ENCODE measurements around the gene BST2. TPM values are rescaled to one million over a fixed set of nuclear protein-coding genes. Genes with fewer than 3 reads are reported as not detected.
A peak's percentile ranks its signal among the peaks of the same experiment; 100 is the strongest.

The BST2 gene
- total RNA-seq, 5 donors from 2014 or later (not counting 1 experiment from before 2014, with no cell fraction given) = 43.9 to 62.0 (median 52.2) TPM

DNA sequence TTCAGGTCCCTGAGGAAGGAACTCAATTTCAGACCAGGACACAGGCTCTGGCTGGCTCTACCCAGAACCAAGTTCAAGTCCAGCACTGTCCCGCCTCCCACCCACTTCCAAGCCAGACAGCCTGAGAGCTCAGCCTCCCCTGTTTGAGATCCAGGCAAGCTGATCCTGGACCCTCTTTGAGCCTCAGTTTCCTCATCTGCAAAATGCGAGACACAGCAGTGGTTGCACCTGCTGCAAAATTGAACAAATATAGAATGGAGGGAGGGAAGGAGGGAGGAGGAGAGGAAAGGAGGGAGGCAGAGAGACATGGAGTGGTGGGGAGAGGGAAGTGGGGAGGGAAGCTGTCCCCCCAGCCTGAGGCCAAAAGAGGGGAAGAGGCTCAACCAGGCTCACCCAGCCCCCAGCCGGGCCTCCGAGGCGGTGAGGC is 42.3 kb upstream of the BST2 start:
- Mint-ChIP-seq H3K36me3 (no peaks in the 10 kb centered on the region), H3K9me3 (no peaks in the 10 kb centered on the region), H3K4me1 (peaks cover 10 to 22% (median 13%) of the 10 kb centered on the region in 3 donors), H3K27me3 (peaks cover 4 to 14% of the 10 kb centered on the region in 2 donors), H3K27ac (no peak overlapping the region), H3K4me3 (peak overlapping the region; percentile 25 to 62 (median 42))
- no peak overlapping the region for H3K4me3 ChIP-seq (ENCODE audit: control insufficient read depth in 1 of 2, extremely low read depth in 1 of 2, low read length in 1 of 2)
- H3K9me3 ChIP-seq = no peaks in the 10 kb centered on the region
- ATAC-seq (replicated peaks in 1 of 4) (no peak), DNase-seq (no peak)
- 38% methylated on average over 5 of the region's 5 CpGs for WGBS (ENCODE audit: insufficient coverage)
- CTCF ChIA-PET = no interaction called here
- H3K27ac ChIP-seq (ENCODE audit: low read length) = no peak overlapping the region
- no peaks in the 10 kb centered on the region for H3K36me3 ChIP-seq (ENCODE audit: control insufficient read depth in 2 of 2, extremely low read depth in 1 of 2, insufficient read depth in 1 of 2, low read length in 1 of 2)
- H3K4me1 ChIP-seq (ENCODE audit: control insufficient read depth in 1 of 2, extremely low read depth in 1 of 2, insufficient read depth in 2 of 2, low read length in 2 of 2) = peaks cover 0 to 14% of the 10 kb centered on the region in 2 experiments
- POLR2A ChIA-PET = interaction anchor here in 1 of 2 donors (0.6 kb wide), 1 partner anchor 10 kb away, joined by 7 read pairs; no protein-coding TSS in a partner anchor
- peaks cover 4 to 34% of the 10 kb centered on the region in 2 experiments for H3K27me3 ChIP-seq (replicated peaks in 1 of 2; ENCODE audit: control insufficient read depth in 2 of 2, extremely low read depth in 1 of 2, insufficient read depth in 2 of 2, low read length in 1 of 2)

DNA sequence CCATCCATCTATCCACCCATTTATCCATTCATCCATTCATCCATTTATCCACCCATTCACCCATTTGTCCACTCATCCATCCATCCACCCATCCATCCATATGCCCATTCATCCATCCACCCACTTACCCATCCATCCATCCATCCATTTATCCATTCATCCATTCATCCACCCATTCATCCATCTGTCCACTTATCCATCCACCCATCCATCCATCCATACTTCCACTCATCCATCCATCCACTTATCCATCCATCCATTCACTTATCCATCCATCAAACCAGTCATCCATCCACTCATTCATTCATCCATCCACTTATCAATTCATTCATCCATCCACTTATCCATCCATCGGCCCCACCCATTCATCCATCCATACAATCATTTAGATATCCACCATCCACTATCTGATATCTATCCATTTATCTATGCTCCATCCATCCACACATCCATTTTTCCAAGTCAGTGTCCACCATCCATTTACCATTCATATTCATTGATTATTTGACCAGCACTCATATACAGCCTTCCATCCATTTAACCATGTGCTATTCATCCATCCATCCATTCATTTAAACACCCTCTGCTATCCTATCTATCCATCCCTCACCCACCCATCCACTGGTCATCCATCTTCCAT is 40.2 kb upstream of the BST2 start:
- CTCF ChIA-PET = interaction anchor here in 1 of 2 donors (0.5 kb wide), 1 partner anchor 13 kb away, joined by 4 read pairs; no protein-coding TSS in a partner anchor
- DNase-seq (no peak), ATAC-seq (replicated peaks in 1 of 4) (no peak)
- H3K4me1 ChIP-seq (ENCODE audit: control insufficient read depth in 1 of 2, extremely low read depth in 1 of 2, insufficient read depth in 2 of 2, low read length in 2 of 2) = peaks cover 0 to 13% of the 10 kb centered on the region in 2 experiments
- Mint-ChIP-seq H3K36me3 (no peaks in the 10 kb centered on the region), H3K9me3 (no peaks in the 10 kb centered on the region), H3K4me1 (peaks cover 9 to 16% (median 10%) of the 10 kb centered on the region in 3 donors), H3K27ac (no peak overlapping the region), H3K4me3 (no peak overlapping the region), H3K27me3 (peaks cover 4 to 13% of the 10 kb centered on the region in 2 donors)
- POLR2A ChIA-PET = interaction anchor here in 1 of 2 donors (0.5 kb wide), 1 partner anchor 244 kb away, joined by 5 read pairs; no protein-coding TSS in a partner anchor
- no peak overlapping the region for H3K27ac ChIP-seq (ENCODE audit: low read length)
- H3K27me3 ChIP-seq (replicated peaks in 1 of 2; ENCODE audit: control insufficient read depth in 2 of 2, extremely low read depth in 1 of 2, insufficient read depth in 2 of 2, low read length in 1 of 2) = peaks cover 4 to 26% of the 10 kb centered on the region in 2 experiments
- 100% methylated on average over 1 of the region's 1 CpG for WGBS (ENCODE audit: insufficient coverage)
- no peaks in the 10 kb centered on the region for H3K9me3 ChIP-seq
- no peaks in the 10 kb centered on the region for H3K36me3 ChIP-seq (ENCODE audit: control insufficient read depth in 2 of 2, extremely low read depth in 1 of 2, insufficient read depth in 1 of 2, low read length in 1 of 2)
- no peak overlapping the region for H3K4me3 ChIP-seq (ENCODE audit: control insufficient read depth in 1 of 2, extremely low read depth in 1 of 2, low read length in 1 of 2)

DNA sequence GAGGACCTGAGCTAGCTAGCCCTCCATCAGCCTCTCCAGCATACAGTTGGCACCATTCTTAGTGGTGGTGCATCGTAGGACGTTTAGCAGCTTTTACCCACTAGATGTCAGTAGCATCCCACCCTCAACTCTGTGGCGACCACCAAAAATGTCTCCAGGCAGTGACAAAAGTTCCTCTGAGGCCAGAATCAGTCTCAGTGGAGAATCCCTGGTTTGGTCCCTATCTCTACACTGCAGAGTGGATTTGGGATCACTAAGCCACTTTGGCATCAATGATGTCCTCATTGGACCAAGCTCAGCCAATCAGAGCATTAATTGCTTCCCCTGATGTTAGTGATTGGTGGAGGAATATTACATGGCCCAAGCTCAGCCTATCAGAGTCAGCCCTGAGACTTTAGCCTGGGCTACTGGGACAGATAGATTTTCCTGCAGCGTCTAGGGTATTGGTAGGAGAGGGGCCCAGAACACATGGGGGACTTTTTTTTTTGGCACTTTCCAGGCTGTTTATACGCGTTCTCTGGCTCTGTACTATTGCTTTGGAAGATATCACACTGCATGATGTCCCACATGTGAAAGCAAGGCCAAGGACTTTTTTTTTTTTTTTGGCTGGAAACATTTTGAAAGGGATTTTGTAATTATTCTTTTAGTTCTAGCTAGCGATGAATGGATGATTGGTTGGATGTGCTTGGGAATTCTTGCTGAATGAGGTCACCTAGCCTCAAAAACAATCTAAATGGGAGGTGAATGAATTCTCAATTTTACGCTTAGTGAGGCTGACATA is 36.0 kb upstream of the BST2 start:
- Histone ChIP-seq H3K4me1 (ENCODE audit: control insufficient read depth in 1 of 2, extremely low read depth in 1 of 2, insufficient read depth in 2 of 2, low read length in 2 of 2) (no peaks in the 10 kb centered on the region), H3K27me3 (replicated peaks in 1 of 2; ENCODE audit: control insufficient read depth in 2 of 2, extremely low read depth in 1 of 2, insufficient read depth in 2 of 2, low read length in 1 of 2) (peaks cover 0 to 6% of the 10 kb centered on the region in 2 experiments), H3K27ac (ENCODE audit: low read length) (no peak overlapping the region), H3K36me3 (ENCODE audit: control insufficient read depth in 2 of 2, extremely low read depth in 1 of 2, insufficient read depth in 1 of 2, low read length in 1 of 2) (peaks cover 0 to 2% of the 10 kb centered on the region in 2 donors), H3K9me3 (no peaks in the 10 kb centered on the region), H3K4me3 (ENCODE audit: control insufficient read depth in 1 of 2, extremely low read depth in 1 of 2, low read length in 1 of 2) (no peak overlapping the region)
- H3K27ac Mint-ChIP-seq = no peak overlapping the region
- ChIA-PET POLR2A (interaction anchor here (0.6 kb wide), 4 partner anchors 58 to 1390 kb away, joined by 3 to 7 read pairs (median 5); partner anchors contain the start of gene SLC5A5 (in 1 of the 2)), CTCF (interaction anchor here (0.6 to 0.7 kb wide), 4 partner anchors 22 to 650 kb away, joined by 3 to 7 read pairs (median 4); no protein-coding TSS in a partner anchor)
- no peaks in the 10 kb centered on the region for H3K27me3 Mint-ChIP-seq
- H3K9me3 Mint-ChIP-seq = no peaks in the 10 kb centered on the region
- H3K36me3 Mint-ChIP-seq = no peaks in the 10 kb centered on the region
- no peak overlapping the region for H3K4me3 Mint-ChIP-seq
- no peaks in the 10 kb centered on the region for H3K4me1 Mint-ChIP-seq
- DNase-seq (peak in 4 of 35 experiments; percentile 8 to 57 (median 26)), ATAC-seq (replicated peaks in 1 of 4) (peak in 2 of 4 experiments; percentile 52 to 57)
- WGBS (ENCODE audit: insufficient coverage) = 85% methylated on average over 3 of the region's 8 CpGs

DNA sequence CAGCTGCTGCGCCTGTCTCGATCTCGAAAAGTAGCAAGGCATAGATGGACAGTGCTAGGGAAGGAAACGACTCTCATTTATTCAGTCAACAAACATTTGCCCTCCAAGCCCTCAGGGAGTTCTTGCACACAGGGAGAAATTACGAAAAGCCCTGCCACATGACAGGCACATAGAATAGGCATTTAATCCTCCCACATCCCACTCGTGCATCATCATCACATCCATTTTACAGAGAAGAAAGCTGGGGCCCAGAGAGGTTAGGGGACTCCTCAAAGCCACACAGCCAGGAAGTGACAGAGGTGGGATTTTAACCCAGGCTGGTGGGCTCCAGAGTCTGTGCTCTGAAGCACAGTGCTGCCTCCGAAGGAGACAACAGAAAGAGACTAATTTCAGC is 31.4 kb upstream of the BST2 start:
- H3K4me1 Mint-ChIP-seq = no peaks in the 10 kb centered on the region
- Histone ChIP-seq H3K4me1 (ENCODE audit: control insufficient read depth in 1 of 2, extremely low read depth in 1 of 2, insufficient read depth in 2 of 2, low read length in 2 of 2) (no peaks in the 10 kb centered on the region), H3K4me3 (ENCODE audit: control insufficient read depth in 1 of 2, extremely low read depth in 1 of 2, low read length in 1 of 2) (no peak overlapping the region), H3K27me3 (replicated peaks in 1 of 2; ENCODE audit: control insufficient read depth in 2 of 2, extremely low read depth in 1 of 2, insufficient read depth in 2 of 2, low read length in 1 of 2) (peaks cover 0 to 6% of the 10 kb centered on the region in 2 experiments), H3K9me3 (no peaks in the 10 kb centered on the region), H3K36me3 (ENCODE audit: control insufficient read depth in 2 of 2, extremely low read depth in 1 of 2, insufficient read depth in 1 of 2, low read length in 1 of 2) (peaks cover 0 to 4% of the 10 kb centered on the region in 2 donors), H3K27ac (ENCODE audit: low read length) (no peak overlapping the region)
- no peak overlapping the region for H3K27ac Mint-ChIP-seq
- ATAC-seq (replicated peaks in 1 of 4) (no peak), DNase-seq (no peak)
- H3K36me3 Mint-ChIP-seq = peaks cover 3% of the 10 kb centered on the region
- H3K27me3 Mint-ChIP-seq = no peaks in the 10 kb centered on the region
- H3K9me3 Mint-ChIP-seq = no peaks in the 10 kb centered on the region
- CTCF ChIA-PET = no interaction called here
- POLR2A ChIA-PET = no interaction called here
- 74% methylated on average over 6 of the region's 7 CpGs for WGBS (ENCODE audit: insufficient coverage)
- H3K4me3 Mint-ChIP-seq = no peak overlapping the region

DNA sequence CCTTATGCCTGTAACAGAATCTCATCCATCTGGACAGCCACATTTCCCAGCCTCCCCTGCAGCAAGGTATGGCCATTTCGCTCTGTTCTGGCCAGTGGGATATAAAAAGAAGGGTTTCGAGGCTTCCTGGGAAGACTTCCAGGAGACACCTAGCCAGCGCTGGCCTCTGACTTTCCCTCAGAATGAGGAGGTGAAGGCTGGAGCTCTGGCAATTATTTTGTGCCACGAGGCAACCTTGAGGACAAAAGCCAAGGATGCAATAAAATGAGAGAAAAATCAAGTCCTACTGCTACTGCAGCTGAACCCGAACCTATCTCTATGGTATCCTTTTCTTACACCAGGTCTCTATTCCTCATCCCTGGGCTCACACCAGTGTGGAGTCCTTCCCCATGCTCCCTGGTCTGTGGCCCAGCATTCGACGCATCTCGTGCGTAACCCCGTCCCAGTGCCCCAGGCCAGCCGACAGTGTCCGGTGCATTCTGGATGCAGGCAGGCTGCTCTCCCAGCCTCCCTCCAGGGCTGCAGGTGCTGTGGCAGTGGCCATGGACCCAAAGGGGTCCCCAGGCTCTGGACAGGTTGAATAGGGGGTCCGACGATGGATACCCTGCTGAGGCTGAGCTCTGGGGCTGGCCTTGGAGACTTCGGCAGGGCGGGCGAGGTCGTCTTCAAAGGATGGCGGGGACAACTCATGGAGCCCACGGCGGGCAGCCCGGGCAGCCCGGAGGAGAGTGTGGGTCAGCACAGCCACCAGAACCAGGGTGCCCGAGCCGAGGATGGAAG is 30.9 kb upstream of the BST2 start:
- Histone ChIP-seq H3K36me3 (ENCODE audit: control insufficient read depth in 2 of 2, extremely low read depth in 1 of 2, insufficient read depth in 1 of 2, low read length in 1 of 2) (peaks cover 0 to 4% of the 10 kb centered on the region in 2 donors), H3K4me3 (ENCODE audit: control insufficient read depth in 1 of 2, extremely low read depth in 1 of 2, low read length in 1 of 2) (no peak overlapping the region), H3K4me1 (ENCODE audit: control insufficient read depth in 1 of 2, extremely low read depth in 1 of 2, insufficient read depth in 2 of 2, low read length in 2 of 2) (no peaks in the 10 kb centered on the region), H3K27me3 (replicated peaks in 1 of 2; ENCODE audit: control insufficient read depth in 2 of 2, extremely low read depth in 1 of 2, insufficient read depth in 2 of 2, low read length in 1 of 2) (peaks cover 0 to 6% of the 10 kb centered on the region in 2 experiments), H3K9me3 (no peaks in the 10 kb centered on the region), H3K27ac (ENCODE audit: low read length) (no peak overlapping the region)
- ChIA-PET CTCF (no interaction called here), POLR2A (no interaction called here)
- Mint-ChIP-seq H3K4me3 (no peak overlapping the region), H3K36me3 (peaks cover 3% of the 10 kb centered on the region), H3K9me3 (no peaks in the 10 kb centered on the region), H3K4me1 (no peaks in the 10 kb centered on the region), H3K27me3 (no peaks in the 10 kb centered on the region), H3K27ac (no peak overlapping the region)
- no peak for ATAC-seq (replicated peaks in 1 of 4)
- WGBS (ENCODE audit: insufficient coverage) = 95% methylated on average over 22 of the region's 25 CpGs
- no peak for DNase-seq

DNA sequence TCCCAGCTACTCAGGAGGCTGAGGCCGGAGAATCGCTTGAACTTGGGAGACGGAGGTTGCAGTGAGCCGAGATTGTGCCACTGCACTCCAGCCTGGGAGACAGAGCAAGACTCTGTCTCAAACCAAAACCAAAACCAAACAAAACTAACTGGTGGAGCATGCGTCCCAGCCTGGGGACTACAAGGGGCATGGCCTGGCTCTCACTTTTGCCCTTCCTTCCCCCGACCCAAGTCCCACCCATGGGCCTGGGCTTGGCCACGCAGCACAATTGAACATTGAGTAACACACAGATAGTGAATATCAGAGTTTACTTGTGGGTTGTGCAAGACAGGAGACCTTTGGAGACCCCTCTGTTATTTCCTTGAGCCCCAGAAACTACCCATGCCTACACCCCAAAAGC is 29.8 kb upstream of the BST2 start:
- no peak overlapping the region for H3K27ac Mint-ChIP-seq
- no peak overlapping the region for H3K4me3 Mint-ChIP-seq
- H3K36me3 ChIP-seq (ENCODE audit: control insufficient read depth in 2 of 2, extremely low read depth in 1 of 2, insufficient read depth in 1 of 2, low read length in 1 of 2) = peaks cover 0 to 4% of the 10 kb centered on the region in 2 donors
- no peak overlapping the region for H3K27ac ChIP-seq (ENCODE audit: low read length)
- H3K4me1 ChIP-seq (ENCODE audit: control insufficient read depth in 1 of 2, extremely low read depth in 1 of 2, insufficient read depth in 2 of 2, low read length in 2 of 2) = no peaks in the 10 kb centered on the region
- H3K9me3 Mint-ChIP-seq = no peaks in the 10 kb centered on the region
- DNase-seq (no peak), ATAC-seq (replicated peaks in 1 of 4) (no peak)
- no peak overlapping the region for H3K4me3 ChIP-seq (ENCODE audit: control insufficient read depth in 1 of 2, extremely low read depth in 1 of 2, low read length in 1 of 2)
- H3K36me3 Mint-ChIP-seq = peaks cover 3% of the 10 kb centered on the region
- H3K9me3 ChIP-seq = no peaks in the 10 kb centered on the region
- H3K27me3 Mint-ChIP-seq = no peaks in the 10 kb centered on the region
- ChIA-PET CTCF (interaction anchor here in 1 of 2 donors (0.9 kb wide), 1 partner anchor 16 kb away, joined by 4 read pairs; the partner anchor contains the start of gene MVB12A), POLR2A (no interaction called here)
- H3K4me1 Mint-ChIP-seq = no peaks in the 10 kb centered on the region
- H3K27me3 ChIP-seq (replicated peaks in 1 of 2; ENCODE audit: control insufficient read depth in 2 of 2, extremely low read depth in 1 of 2, insufficient read depth in 2 of 2, low read length in 1 of 2) = peaks cover 0 to 6% of the 10 kb centered on the region in 2 experiments
- 100% methylated on average over 3 of the region's 7 CpGs for whole genome bisulfite sequencing (ENCODE audit: insufficient coverage)

Data from T-cell (primary cell).